Astrocyte of the spinal cord (primary cell): ENCODE measurements around the gene RIC3.

ENCODE experiments used
- DNase-seq: peaks from one replicate; pipeline ENCODE4 v3.0.0; 2011; ENCODE audit warnings: low read depth, low spot score
- H3K4me3 ChIP-seq: 2 replicates; pipeline ENCODE4 v1.5.1; 2011; ENCODE audit warnings: low read depth, mild to moderate bottlenecking, low read length, moderate library complexity
- CTCF ChIP-seq: IDR thresholded peaks from 2 replicates; pipeline ENCODE4 v1.5.1; 2012; ENCODE audit warnings: low read depth, mild to moderate bottlenecking, low read length, inconsistent platforms
- in situ Hi-C: cut with HindIII; loops from 2 replicates; pipeline ENCODE4 v1.10.0; 2017; ENCODE audit warnings: low sequenced_read_pairs

The RIC3 gene

GRCh38 chr11:8202516-8203413 is 33.9 kb upstream of the RIC3 start:
- in situ Hi-C loops = no loop called here
- no peak for TF ChIP-seq CTCF
- no peak overlapping the region for H3K4me3 ChIP-seq
- DNase-seq = no peak

DNA sequence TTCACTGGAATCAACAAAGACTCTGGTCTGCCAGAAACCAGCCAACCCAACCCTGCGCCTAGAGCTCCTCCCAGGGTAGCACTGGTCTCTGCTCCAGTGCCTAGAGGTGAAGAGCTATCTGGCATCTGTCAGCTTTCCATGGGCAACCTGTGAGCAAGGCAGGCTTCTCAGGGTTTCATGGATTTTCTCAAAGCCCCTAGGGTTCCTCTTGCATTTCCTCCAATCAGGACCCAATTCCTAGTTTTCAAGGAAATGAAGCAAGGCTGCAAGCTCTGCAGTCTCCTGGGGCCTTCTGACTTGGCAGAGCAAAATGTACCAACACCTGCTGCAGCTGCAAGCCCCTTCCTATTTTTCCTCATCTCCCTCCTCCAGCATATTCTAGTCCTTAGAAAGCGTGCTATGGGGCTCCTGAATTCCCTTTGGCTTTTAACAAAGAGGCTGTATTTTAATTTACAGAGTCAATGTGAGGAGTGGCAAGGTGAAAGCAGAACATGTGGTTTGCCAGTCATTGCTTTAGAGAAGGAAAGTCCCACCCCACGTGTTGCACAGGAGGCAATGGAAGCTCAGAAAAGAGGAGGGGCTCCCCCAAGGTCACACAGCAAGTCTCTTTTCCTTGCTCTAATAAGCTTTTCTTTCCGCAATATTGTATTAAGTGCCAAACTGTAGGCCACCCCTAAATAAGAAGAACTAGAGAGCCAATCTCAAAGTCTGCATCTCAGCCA is 33.0 kb upstream of the RIC3 start:
- TF ChIP-seq CTCF = no peak
- DNase-seq = no peak
- no peak overlapping the region for H3K4me3 ChIP-seq
- in situ Hi-C loops = no loop called here

DNA sequence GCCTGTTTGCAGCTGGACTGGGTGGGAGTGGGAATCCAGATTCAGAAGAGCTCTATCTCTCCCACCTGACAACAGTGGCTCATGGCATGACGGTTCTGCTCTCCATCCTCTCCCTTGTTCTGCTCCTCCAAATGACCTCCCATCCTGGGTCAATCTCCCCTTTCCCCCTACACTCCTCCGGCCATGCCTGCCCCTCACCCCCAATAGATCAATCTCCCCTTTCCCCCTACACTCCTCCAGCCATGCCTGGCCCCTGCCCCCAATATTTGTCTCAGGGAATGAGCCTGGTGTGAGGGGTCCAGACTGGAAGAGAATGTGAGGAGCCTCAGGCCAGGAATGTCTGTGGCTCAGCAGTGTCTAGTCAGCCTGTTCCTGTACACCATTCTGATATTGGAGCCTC is 30.9 kb upstream of the RIC3 start:
- no peak overlapping the region for H3K4me3 ChIP-seq
- in situ Hi-C loops = no loop called here
- TF ChIP-seq CTCF = no peak
- no peak for DNase-seq

DNA sequence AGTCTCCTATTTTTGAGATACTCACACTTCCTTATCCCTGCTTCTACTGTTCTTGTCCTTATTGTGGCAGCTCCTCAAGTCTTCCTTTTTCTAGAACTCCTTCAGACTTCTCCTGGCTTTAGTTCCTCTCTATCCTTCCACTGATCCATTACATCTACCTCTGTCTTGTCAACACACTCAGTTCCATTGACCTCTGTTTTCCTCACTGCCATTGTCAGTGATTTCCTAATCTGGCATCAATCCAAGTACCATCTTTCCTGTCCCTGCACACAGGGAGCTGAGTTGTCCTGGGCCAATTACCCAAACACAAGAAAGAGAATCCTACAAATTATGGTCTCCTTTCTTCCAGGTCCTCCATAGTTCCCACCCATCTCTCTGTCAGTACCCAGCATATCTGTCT is 27.9 kb upstream of the RIC3 start:
- in situ Hi-C loops = no loop called here
- DNase-seq = no peak
- no peak overlapping the region for H3K4me3 ChIP-seq
- TF ChIP-seq CTCF = no peak

DNA sequence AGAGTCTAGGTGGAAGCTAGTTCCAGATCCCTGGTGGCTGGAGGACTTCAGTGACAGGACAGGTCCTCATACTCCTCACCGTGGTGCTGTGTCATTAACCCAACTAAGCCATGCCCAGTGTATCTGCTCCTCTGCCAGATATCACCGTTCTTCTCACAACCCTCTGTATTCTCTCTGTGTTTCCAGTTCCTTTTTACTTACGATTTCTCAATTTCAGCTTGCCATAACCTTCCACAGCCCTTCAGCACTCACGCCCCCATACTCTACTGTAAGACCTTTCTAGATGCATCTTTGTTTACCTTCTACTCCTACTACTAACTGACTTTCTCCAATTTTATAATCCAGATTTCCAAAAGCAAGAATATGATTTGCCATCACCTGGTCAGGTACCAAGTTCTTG is 26.1 kb upstream of the RIC3 start:
- TF ChIP-seq CTCF = no peak
- no peak overlapping the region for H3K4me3 ChIP-seq
- in situ Hi-C loops = no loop called here
- no peak for DNase-seq

GRCh38 chr11:8192896-8193209 is 24.0 kb upstream of the RIC3 start:
- in situ Hi-C loops = no loop called here
- H3K4me3 ChIP-seq = no peak overlapping the region
- TF ChIP-seq CTCF = no peak
- DNase-seq = no peak
